Muscle of arm (tissue), 12 donors: ENCODE measurements around the gene KCNT2. TPM values are rescaled to one million over a fixed set of nuclear protein-coding genes. Genes with fewer than 3 reads are reported as not detected.
"Not testable (repeated sequence)": the region's sequence is repeated elsewhere in the genome, so short reads cannot be mapped to it uniquely, and the experiment has no call there.

Experiments
- DNase-seq: peaks from one replicate; pipeline ENCODE4 v3.0.0-alpha.2; 2013
- polyA plus RNA-seq, 12 donors: library from polyadenylated mRNA; unstranded; fragments of 120-200 nt; gene quantifications; one replicate each; pipeline ENCODE4 v1.2.1, GENCODE V29; 2013; ENCODE audit not compliant: insufficient read length in 12 of 12

KCNT2 gene
- polyA plus RNA-seq, 12 donors = 5.0 to 10.8 (median 7.7) TPM; not detected in 1

- no peak for DNase-seq
Measured at GRCh38 chr1:196323869-196324268, 284.4 kb downstream of the KCNT2 start.

DNA sequence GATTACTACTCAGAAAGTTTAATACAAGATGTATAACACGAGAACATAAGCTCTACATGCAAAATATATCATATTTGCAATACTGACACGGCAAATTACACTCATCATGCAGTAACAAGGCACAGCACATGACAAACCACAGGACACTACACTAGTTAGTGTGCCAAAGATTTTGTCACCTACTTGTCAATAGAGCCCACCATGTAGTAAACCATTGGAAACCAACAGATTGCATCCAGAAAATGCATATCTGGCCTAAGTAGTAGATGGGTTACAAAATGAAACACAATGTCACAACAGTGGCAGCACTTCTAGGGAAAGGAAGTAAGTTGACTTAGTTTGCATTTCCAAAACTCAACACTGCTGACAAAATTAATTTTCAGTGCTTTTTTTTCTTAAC lies 288.9 kb downstream of the KCNT2 start:
- DNase-seq = no peak

- DNase-seq = peak; percentile 37
Measured at GRCh38 chr1:196317535-196318522, 290.4 kb downstream of the KCNT2 start.

DNA sequence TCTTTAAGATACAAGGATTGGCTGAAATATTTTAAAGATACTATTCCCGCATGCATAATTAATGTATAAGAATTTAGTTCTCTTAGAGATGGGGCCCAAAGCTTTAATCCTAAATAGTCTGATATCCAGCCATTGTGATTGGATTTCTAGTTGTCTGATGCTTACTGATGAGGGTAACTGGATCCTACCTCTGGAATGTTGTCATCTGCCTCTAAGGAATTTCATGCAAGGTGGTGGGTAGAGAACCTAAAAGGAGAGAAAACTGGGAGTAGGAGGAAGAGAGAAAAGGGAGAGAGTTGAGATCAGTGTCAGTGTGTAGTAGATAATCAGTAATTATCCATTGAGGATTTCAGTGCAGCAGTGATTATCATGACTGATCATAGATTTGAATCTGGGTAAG lies 295.5 kb downstream of the KCNT2 start:
- DNase-seq = no peak

GRCh38 chr1:196309386-196309785 lies 298.9 kb downstream of the KCNT2 start:
- no peak for DNase-seq

DNA sequence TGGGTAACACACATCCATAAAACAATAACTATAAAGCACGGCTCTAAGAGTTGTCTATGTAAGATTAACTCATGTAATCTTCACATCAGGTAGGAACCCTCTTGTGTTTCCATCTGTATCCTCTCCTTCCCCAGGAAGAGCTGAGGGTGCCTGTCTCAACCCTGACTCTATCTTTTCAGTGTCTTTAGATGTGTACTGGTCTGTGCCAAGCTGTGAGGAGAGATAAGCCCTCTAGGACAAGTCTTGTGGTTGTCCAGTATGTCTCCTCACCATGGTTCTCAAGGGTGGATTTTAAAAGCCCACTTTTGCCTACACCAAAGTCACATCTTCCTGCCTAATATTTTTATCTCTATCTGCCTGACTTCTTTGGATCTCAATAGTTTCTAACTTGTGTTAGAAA lies 300.1 kb downstream of the KCNT2 start:
- DNase-seq = no peak

- no peak for DNase-seq
Measured at GRCh38 chr1:196306421-196306820, 301.8 kb downstream of the KCNT2 start.

- no peak for DNase-seq
Measured at GRCh38 chr1:196305216-196305615, 303.0 kb downstream of the KCNT2 start.

- no peak for DNase-seq
Measured at GRCh38 chr1:196302981-196303380, 305.3 kb downstream of the KCNT2 start.

DNA sequence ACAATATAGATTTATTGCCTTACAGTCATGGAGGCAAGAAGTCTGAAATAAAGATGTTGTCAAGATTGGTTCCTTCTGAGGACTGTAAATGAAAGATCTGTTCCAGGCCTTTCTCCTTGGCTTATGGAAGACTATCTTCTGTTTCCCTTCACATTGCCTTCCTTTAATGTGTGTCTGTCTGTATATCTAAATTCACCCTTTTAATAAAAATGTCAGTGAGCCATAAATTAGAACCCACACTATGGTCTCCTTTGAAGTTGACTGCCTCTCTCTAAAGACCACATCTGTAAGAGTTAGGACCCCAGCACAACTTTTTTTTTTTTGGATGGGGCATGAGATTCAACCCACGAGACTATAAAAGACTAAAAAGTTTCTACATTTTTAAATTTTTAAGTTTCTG lies 305.8 kb downstream of the KCNT2 start:
- no peak for DNase-seq

GRCh38 chr1:196295766-196296165 lies 312.5 kb downstream of the KCNT2 start:
- no peak for DNase-seq

GRCh38 chr1:196278816-196279215 lies 329.4 kb downstream of the KCNT2 start:
- no peak for DNase-seq

GRCh38 chr1:196277860-196278259 lies 330.4 kb downstream of the KCNT2 start:
- DNase-seq = no peak

GRCh38 chr1:196271212-196271947 lies 336.9 kb downstream of the KCNT2 start:
- no peak for DNase-seq

- DNase-seq = not testable (repeated sequence)
Measured at GRCh38 chr1:196263086-196263485, 345.2 kb downstream of the KCNT2 start.

DNA sequence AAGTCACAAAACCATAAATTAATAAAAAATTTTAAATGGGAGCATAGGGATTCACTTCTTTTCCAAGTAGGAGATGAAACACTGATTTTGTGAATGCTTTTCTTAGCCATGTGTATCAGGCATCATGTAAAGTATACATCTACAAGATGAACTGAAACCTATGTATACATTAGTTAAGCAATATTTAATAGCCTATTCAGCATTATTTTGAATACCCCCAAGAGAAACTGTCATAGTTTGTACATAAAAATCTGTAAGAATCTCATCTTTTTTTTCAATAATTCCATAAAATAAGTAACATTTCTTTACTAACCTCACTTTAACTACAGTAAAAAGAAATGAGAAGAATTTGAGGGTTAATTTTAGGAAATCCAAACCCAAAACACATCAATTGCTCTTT lies 348.0 kb downstream of the KCNT2 start:
- DNase-seq = no peak

- peak; percentile 1 for DNase-seq
Measured at GRCh38 chr1:196259316-196259715, 348.9 kb downstream of the KCNT2 start.

DNA sequence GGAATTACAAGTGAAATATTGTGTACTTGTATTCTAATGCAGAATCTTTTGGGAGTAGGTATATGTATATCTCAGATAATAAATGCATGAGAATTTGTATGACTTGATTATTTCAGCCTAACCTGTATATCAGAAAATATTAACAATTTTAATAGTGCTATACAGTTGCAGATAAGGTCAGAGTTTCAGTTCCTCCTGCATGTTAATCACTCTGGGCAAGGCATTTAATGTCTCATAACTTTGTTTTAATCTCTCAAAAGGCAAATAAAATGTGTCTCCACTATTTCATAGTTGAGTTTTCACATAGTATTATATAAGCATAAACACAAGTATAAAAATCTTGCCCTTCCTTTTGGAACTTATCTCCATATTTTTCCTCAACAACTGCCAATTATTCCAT lies 352.5 kb downstream of the KCNT2 start:
- no peak for DNase-seq

- no peak for DNase-seq
Measured at GRCh38 chr1:196229546-196229945, 378.7 kb downstream of the KCNT2 start.

DNA sequence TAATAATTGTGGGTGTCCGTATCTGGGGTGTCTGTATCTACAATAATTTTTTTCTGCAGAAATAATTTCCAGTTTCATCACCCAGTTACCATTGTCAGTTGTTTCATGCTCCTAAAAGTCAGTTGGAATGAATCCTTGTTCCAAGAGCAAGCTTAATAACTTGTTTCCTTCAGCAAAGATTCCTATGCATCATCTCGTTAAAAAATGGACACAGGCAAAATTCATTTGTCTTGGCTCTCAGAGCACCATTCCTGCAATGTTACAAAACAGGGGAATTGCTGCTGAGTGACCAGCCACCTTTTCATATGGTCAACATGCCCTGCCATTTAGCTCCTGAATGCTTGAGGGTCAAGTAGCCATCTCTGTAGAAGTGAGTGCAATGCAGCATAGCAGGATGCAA lies 393.4 kb downstream of the KCNT2 start:
- DNase-seq = no peak

DNA sequence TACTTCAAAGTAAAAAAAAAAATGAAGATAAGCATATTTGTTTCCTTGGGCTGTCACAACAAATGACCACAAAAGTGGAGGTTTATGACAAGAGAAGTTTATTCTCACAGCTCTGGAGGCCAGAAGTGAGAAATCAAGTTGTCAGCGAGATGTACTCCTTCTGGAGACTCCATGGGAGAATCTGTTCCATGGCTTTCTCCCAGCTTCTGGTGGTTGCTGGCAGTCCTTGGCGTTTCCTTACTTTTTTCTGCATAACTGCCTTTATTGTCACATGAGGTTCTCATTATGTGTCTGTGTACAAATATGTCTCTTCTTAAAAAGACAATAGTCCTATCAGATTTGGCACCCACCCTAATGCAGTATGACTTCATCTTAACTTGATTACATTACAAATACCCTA lies 398.3 kb downstream of the KCNT2 start:
- no peak for DNase-seq

GRCh38 chr1:196209265-196209664 lies 399.0 kb downstream of the KCNT2 start:
- DNase-seq = no peak
